ENCODE results near the gene GSTA3. TPM values are rescaled to one million over a fixed set of nuclear protein-coding genes. Genes with fewer than 3 reads are reported as not detected.

Gene GSTA3
- total RNA-seq, 1 donor: not detected

DNA sequence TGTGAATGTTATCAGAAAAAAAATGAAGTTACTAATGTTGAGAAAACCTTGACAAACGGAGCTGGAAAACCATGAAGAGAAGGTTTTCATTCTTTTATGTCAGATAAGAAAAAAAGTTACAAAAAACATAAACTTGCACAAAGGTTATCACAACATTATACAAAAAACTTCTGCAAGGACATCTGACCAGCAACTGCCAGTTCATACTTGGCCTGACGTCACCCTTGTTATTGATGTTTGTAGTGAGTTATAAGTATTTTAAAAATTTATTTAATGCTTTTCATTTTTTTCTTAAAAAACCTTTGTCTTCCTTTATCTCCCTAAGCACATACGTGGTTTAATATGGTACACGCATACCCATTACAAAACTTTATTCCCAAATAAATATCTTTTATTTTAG is 16.3 kb downstream of the GSTA3 start:
- TF ChIP-seq, protein P1, sequence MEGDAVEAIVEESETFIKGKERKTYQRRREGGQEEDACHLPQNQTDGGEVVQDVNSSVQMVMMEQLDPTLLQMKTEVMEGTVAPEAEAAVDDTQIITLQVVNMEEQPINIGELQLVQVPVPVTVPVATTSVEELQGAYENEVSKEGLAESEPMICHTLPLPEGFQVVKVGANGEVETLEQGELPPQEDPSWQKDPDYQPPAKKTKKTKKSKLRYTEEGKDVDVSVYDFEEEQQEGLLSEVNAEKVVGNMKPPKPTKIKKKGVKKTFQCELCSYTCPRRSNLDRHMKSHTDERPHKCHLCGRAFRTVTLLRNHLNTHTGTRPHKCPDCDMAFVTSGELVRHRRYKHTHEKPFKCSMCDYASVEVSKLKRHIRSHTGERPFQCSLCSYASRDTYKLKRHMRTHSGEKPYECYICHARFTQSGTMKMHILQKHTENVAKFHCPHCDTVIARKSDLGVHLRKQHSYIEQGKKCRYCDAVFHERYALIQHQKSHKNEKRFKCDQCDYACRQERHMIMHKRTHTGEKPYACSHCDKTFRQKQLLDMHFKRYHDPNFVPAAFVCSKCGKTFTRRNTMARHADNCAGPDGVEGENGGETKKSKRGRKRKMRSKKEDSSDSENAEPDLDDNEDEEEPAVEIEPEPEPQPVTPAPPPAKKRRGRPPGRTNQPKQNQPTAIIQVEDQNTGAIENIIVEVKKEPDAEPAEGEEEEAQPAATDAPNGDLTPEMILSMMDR (IDR thresholded peaks at IDR 0.05; ENCODE audit: insufficient read depth, low read depth, low read length): no peak
- DNase-seq (ENCODE audit: low read depth): peak; percentile 18
- no peak overlapping the region for H3K4me3 ChIP-seq (ENCODE audit: low read depth, low read length)

DNA sequence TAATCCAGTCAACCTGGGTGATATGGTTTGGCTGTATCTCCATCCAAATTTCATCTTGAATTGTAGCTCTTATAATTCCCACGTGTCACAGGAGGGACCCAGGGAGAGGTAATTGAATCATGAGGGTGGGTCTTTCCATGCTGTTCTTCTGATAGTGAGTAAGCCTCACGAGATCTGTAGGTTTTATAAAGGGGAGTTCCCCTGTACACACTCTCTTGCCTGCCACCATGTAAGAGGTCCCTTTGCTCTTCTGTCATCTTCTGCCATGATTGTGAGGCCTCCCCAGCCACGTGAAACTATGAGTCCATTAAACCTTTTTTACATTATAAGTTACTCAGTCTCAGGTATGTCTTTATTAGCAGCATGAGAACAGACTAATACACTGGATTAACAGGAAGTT is 19.5 kb downstream of the GSTA3 start:
- DNase-seq (ENCODE audit: low read depth): no peak
- TF ChIP-seq, protein P1 (IDR thresholded peaks at IDR 0.05; ENCODE audit: insufficient read depth, low read depth, low read length): no peak
- H3K4me3 ChIP-seq (ENCODE audit: low read depth, low read length): no peak overlapping the region

DNA sequence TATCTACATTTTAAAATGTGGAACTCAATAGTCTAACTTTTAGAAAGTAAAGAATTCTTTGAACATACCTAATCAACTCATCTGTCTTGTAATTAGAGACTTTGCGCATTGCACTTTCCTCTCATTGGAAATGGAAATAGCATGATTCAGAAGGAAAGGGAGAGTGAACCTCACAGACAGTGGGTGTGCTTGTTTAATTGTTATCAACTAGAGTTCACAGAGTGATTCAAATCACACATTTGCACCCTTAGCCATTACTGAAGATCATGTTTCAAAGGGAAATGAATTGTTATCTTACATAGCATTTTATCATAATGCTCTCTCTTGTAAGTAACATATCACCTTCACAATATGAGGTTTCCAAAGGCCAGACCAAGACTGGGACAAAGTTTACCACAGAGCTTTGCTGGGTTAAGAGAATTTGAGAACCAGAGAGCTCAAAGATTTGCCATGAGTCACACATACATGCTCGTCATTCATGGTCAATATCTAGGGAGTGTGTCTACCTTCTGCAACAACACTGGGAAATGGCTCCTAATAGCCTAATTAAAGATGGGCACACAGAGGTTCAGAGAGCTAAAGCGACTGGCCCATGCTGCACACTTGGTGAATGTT is 21.5 kb downstream of the GSTA3 start:
- no peak overlapping the region for H3K4me3 ChIP-seq (ENCODE audit: low read depth, low read length)
- TF ChIP-seq, protein P1 (IDR thresholded peaks at IDR 0.05; ENCODE audit: insufficient read depth, low read depth, low read length): no peak
- DNase-seq (ENCODE audit: low read depth): no peak

DNA sequence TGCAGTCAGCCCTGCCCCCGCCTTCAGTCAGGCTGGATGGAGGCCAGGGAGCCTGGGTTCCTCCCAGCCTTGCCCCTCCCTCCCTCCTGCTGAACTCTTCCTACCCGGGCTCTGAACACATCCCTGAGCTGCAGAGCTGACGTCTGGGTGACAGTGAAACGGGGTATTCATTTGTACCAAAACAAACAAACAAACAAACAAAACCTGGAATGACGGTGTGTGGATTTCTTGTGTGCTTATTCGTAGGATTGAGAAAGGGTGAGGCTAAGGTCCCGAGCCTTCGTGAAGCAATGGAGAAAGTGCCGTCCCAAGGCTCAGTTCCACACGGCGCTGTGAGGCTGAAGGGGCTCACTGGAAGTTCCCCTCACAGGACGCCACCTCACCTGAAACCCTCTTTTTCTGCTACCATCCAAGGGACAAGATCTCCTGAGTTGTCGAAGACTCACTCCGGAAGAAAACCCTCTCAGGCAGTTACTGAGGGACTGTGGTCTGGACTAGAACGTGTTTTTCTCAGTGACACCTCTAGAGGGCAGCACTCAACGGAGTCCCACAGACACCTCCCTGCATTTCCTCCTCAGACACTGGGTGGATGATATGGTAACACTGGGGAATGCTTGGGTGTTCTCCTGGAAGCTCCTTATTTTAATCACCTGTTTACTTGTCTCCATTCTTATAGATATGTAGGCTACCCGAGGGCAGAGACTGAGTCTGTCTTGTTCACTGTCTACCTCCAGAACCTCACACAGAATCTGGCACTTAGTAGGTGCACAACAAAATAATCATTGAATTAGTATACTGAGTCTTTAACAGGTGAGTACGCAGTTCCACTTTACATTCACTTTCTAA is 27.3 kb downstream of the GSTA3 start:
- TF ChIP-seq, protein P1 (IDR thresholded peaks at IDR 0.05; ENCODE audit: insufficient read depth, low read depth, low read length): peak; percentile 87
- peak overlapping the region; percentile 73 for H3K4me3 ChIP-seq (ENCODE audit: low read depth, low read length)
- DNase-seq (ENCODE audit: low read depth): peak; percentile 63

DNA sequence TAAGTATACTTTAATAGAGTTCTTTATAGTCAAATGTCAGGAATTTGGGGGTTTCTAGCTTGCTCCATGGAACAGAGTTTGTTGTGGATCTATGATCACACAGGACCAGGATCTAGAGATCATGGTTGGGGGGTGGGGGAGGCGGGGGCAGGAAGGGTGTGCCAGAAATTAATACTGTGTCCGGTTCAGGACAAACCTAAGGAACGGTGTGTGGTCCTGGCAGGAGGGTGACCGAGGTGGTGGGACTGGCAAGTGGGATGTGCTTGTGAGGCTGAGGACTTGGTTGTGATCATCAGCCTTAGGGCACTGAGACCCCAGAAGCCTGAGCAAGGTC is 27.9 kb downstream of the GSTA3 start:
- H3K4me3 ChIP-seq (ENCODE audit: low read depth, low read length): peak overlapping the region; percentile 73
- TF ChIP-seq, protein P1 (IDR thresholded peaks at IDR 0.05; ENCODE audit: insufficient read depth, low read depth, low read length): no peak
- DNase-seq (ENCODE audit: low read depth): no peak

DNA sequence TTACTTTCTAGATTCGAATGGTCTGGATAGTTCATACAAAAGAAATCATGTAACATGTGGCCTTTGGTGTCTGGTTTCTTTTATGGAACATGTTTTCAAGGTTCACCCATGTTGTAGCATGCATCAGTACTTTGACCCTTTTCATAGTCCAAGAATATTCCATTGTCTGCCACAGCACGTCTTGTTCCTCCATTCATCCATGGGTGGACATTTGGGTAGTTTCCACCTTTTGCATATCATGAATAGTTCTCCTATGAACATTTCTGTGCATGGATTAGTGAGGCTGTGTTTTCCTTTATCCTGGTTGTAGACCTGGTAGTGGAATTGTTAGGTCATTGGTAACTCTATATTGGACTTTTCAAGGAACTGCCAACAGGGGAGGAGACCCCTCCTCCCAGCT is 31.7 kb downstream of the GSTA3 start:
- no peak for DNase-seq (ENCODE audit: low read depth)
- TF ChIP-seq, protein P1 (IDR thresholded peaks at IDR 0.05; ENCODE audit: insufficient read depth, low read depth, low read length): no peak
- no peak overlapping the region for H3K4me3 ChIP-seq (ENCODE audit: low read depth, low read length)
